ENCODE measurements around the gene KRT37. TPM values are rescaled to one million over a fixed set of nuclear protein-coding genes. Genes with fewer than 3 reads are reported as not detected.

KRT37 gene
- total RNA-seq, 1 donor from 2014 or later, result not detected

DNA sequence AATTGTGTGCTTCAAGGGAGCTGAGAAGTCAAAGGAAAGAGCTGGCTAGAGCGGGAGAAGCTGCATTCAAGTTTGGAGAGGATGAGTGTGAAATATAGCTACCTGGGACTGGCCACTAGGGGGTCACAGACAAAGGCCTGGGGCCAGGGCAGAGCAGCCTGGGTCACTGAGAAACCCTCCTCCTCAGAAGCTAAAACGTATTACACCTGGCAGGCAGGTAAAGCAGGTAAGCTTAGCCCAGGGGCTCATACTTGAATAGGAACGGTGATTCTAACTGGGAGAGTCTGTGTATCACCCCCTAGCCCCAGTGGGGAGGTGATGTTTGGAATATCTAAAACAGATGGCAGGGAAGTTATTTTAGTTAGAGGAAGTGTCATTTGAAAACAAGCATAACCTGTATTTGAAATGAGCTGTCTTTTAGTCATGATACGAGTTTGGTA lies 6.8 kb downstream of the KRT37 start:
- intact Hi-C loops (cut with DNase I), result no loop called here

DNA sequence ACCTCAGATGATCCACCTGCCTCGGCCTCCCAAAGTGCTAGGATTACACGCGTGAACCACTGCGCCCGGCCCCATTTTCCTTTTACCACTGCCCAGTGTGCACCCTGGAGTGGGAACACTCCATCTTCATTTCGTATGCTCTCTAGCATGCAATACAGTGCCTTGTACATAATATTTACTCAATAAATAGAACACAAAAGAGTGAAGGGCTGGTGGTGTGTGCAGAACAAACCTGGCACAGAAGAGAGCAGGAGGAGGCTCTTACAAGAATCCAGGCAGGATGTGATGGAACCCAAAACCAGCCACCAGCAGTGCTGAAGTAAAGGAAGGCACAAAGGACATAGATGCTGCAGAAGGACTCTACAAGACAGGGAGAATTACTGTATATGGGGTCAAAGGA lies 7.3 kb downstream of the KRT37 start:
- no peaks in the 10 kb centered on the region for H3K36me3 ChIP-seq
- no peak for DNase-seq (ENCODE audit: extremely low spot score in 2 of 2)
- intact Hi-C loops (cut with DNase I), result no loop called here
- peak overlapping the region; percentile 68 for H3K27ac ChIP-seq
- no peaks in the 10 kb centered on the region for H3K9me3 ChIP-seq
- H3K27me3 ChIP-seq, result no peaks in the 10 kb centered on the region
- H3K4me1 ChIP-seq, result peaks cover 73% of the 10 kb centered on the region
- TF ChIP-seq, protein P1, sequence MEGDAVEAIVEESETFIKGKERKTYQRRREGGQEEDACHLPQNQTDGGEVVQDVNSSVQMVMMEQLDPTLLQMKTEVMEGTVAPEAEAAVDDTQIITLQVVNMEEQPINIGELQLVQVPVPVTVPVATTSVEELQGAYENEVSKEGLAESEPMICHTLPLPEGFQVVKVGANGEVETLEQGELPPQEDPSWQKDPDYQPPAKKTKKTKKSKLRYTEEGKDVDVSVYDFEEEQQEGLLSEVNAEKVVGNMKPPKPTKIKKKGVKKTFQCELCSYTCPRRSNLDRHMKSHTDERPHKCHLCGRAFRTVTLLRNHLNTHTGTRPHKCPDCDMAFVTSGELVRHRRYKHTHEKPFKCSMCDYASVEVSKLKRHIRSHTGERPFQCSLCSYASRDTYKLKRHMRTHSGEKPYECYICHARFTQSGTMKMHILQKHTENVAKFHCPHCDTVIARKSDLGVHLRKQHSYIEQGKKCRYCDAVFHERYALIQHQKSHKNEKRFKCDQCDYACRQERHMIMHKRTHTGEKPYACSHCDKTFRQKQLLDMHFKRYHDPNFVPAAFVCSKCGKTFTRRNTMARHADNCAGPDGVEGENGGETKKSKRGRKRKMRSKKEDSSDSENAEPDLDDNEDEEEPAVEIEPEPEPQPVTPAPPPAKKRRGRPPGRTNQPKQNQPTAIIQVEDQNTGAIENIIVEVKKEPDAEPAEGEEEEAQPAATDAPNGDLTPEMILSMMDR (IDR thresholded peaks at IDR 0.05), result no peak
- TF ChIP-seq POLR2A (IDR thresholded peaks at IDR 0.05) (no peak), POLR2AphosphoS5 (IDR thresholded peaks at IDR 0.05; ENCODE audit: insufficient read depth in 1 of 2, low read depth in 1 of 2) (no peak)
- H3K4me3 ChIP-seq, result no peak overlapping the region

More for the DNA sequence above, 6.8 kb downstream of the KRT37 start:
- TF ChIP-seq, protein P1 (IDR thresholded peaks at IDR 0.05), result no peak
- TF ChIP-seq POLR2AphosphoS5 (IDR thresholded peaks at IDR 0.05; ENCODE audit: insufficient read depth in 1 of 2, low read depth in 1 of 2) (no peak), POLR2A (IDR thresholded peaks at IDR 0.05) (no peak)
- no peaks in the 10 kb centered on the region for H3K36me3 ChIP-seq
- H3K27me3 ChIP-seq, result no peaks in the 10 kb centered on the region
- H3K4me1 ChIP-seq, result peaks cover 77% of the 10 kb centered on the region
- no peaks in the 10 kb centered on the region for H3K9me3 ChIP-seq
- no peak overlapping the region for H3K4me3 ChIP-seq
- peak overlapping the region; percentile 68 for H3K27ac ChIP-seq
- no peak for DNase-seq (ENCODE audit: extremely low spot score in 2 of 2)

DNA sequence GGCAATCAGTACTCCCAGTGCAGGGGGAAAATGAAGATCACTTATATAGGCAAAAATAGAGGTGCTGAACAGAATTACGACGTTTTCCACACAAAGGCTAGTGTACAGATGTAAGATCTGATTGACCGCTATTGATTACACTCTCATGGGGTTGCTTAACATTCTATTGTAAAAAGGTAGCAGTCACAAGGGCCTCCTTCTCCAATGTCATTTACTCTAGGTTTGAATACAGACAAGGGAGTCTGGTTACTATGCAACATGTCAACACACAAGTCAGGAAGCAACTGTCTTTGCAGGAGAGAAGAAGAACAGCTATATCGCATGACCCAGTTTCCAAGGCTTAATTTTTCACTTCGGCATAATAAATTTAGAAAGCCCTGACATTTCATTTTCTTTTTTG lies 7.9 kb downstream of the KRT37 start:
- no peak overlapping the region for H3K4me3 ChIP-seq
- DNase-seq (ENCODE audit: extremely low spot score in 2 of 2), result no peak
- intact Hi-C loops (cut with DNase I), result no loop called here
- H3K27me3 ChIP-seq, result no peaks in the 10 kb centered on the region
- H3K27ac ChIP-seq, result peak overlapping the region; percentile 68
- H3K4me1 ChIP-seq, result peaks cover 67% of the 10 kb centered on the region
- H3K36me3 ChIP-seq, result no peaks in the 10 kb centered on the region
- TF ChIP-seq POLR2A (IDR thresholded peaks at IDR 0.05) (no peak), POLR2AphosphoS5 (IDR thresholded peaks at IDR 0.05; ENCODE audit: insufficient read depth in 1 of 2, low read depth in 1 of 2) (no peak)
- TF ChIP-seq, protein P1 (IDR thresholded peaks at IDR 0.05), result no peak
- H3K9me3 ChIP-seq, result no peaks in the 10 kb centered on the region

DNA sequence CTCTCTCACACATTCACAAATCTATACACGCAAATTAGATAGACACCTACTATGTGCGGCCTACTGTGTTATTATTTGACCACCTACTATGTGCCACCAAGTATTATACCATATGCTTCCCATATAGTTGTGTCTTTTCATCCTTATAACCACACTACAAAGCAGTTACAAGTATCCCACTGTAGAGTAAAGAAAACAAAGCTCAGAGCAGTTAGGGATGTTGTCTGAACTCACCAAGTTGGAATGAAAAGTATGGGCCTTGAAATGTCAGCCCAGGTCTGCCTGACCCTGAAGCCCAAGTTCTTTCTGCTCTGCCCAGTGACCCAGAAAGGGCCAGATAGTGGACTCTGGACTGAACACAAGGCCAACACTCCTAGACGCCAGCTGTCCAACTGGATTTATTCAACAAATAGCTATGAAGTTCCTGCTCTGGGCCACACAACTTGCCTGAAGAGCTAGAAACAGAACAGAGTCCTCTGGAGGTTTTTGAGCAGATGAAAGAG lies 8.5 kb downstream of the KRT37 start:
- DNase-seq (ENCODE audit: extremely low spot score in 2 of 2), result no peak
- H3K9me3 ChIP-seq, result no peaks in the 10 kb centered on the region
- H3K27ac ChIP-seq, result peak overlapping the region; percentile 68
- TF ChIP-seq POLR2AphosphoS5 (IDR thresholded peaks at IDR 0.05; ENCODE audit: insufficient read depth in 1 of 2, low read depth in 1 of 2) (peak; percentile 17 to 27), POLR2A (IDR thresholded peaks at IDR 0.05) (no peak)
- H3K4me3 ChIP-seq, result no peak overlapping the region
- no peaks in the 10 kb centered on the region for H3K36me3 ChIP-seq
- intact Hi-C loops (cut with DNase I), result no loop called here
- peaks cover 61% of the 10 kb centered on the region for H3K4me1 ChIP-seq
- H3K27me3 ChIP-seq, result no peaks in the 10 kb centered on the region

DNA sequence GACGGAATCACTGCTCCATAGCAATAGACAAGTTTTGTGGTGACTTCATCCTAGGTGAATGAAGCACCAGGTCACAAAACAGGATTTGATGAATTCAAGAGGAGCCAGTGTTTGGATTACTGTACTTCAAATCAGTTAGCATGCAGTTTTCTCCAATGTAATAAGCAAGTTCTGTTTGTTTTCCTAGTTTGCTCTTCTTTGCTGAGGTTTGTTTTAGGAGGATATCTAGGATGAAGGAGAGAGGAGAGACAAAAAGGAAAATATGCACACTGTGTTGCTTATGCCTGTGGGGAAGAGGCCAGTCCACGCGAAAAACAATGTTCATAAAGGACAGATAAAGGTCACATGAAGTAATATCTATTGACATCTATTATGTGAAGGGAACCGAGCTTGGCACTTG lies 9.0 kb downstream of the KRT37 start:
- Histone ChIP-seq H3K9me3 (no peaks in the 10 kb centered on the region), H3K27me3 (no peaks in the 10 kb centered on the region), H3K27ac (peak overlapping the region; percentile 68), H3K4me1 (peaks cover 56% of the 10 kb centered on the region), H3K4me3 (no peak overlapping the region), H3K36me3 (no peaks in the 10 kb centered on the region)
- TF ChIP-seq POLR2AphosphoS5 (IDR thresholded peaks at IDR 0.05; ENCODE audit: insufficient read depth in 1 of 2, low read depth in 1 of 2), result no peak
- TF ChIP-seq, protein P1 (IDR thresholded peaks at IDR 0.05), result no peak
- TF ChIP-seq POLR2A (IDR thresholded peaks at IDR 0.05), result no peak
- intact Hi-C loops (cut with DNase I), result no loop called here
- no peak for DNase-seq (ENCODE audit: extremely low spot score in 2 of 2)
